Caco-2 (cell line): ENCODE data around the gene ANAPC7. TPM values are rescaled to one million over a fixed set of nuclear protein-coding genes. Genes with fewer than 3 reads are reported as not detected.

ENCODE experiments used
- BruUV-seq: library from RNA; stranded (reverse); fragments of 400-500 nt; replicated peaks from 2 replicates; lab custom pipeline; 2021; lab: Mats Ljungman, UMichigan
- CTCF ChIA-PET: fragments of 300-600 bp; sonication (Branson Sonifier 250); formaldehyde crosslinking; loops from one replicate; lab custom pipeline; 2022; ENCODE audit warnings: antibody characterized with exemption; lab: Charles Lee
- POLR2A ChIA-PET: fragments of 300-600 bp; sonication (Branson Sonifier 250); formaldehyde crosslinking; loops from one replicate; lab custom pipeline; 2022; ENCODE audit warnings: antibody characterized with exemption; lab: Charles Lee
- DNase-seq, 2 experiments: peaks; one replicate each; pipeline versions ENCODE4 v3.0.0 to v3.0.0-alpha.2; 2020 to 2022
- H3K27me3 ChIP-seq: replicated peaks from 2 replicates; pipeline ENCODE4 v1.6.0; 2011; ENCODE audit warnings: low read length; ENCODE audit not compliant: control insufficient read depth, insufficient read depth
- H3K36me3 ChIP-seq: 2 replicates; pipeline ENCODE4 v1.5.1; 2011; ENCODE audit warnings: low read length; ENCODE audit not compliant: control insufficient read depth, insufficient read depth
- H3K4me1 ChIP-seq: fragments of 250-450 bp; sonication (Bioruptor Pico); 2 replicates; pipeline ENCODE4 v1.5.1; 2020; ENCODE audit warnings: mild to moderate bottlenecking
- H3K4me3 ChIP-seq: 2 replicates; pipeline ENCODE4 v1.5.1; 2011; ENCODE audit warnings: low read depth, mild to moderate bottlenecking, control low read depth, low read length
- H3K9me3 ChIP-seq: fragments of 250-450 bp; sonication (Bioruptor Pico); 2 replicates; pipeline ENCODE4 v1.5.1; 2020; ENCODE audit warnings: mild to moderate bottlenecking, moderate library complexity
- H3K27ac Mint-ChIP-seq: one replicate; pipeline ENCODE4 v1.8.0; 2022; ENCODE audit warnings: mixed read lengths; ENCODE audit not compliant: unreplicated experiment
- H3K27me3 Mint-ChIP-seq: one replicate; pipeline ENCODE4 v1.8.0; 2022; ENCODE audit warnings: mixed read lengths; ENCODE audit not compliant: insufficient read depth, unreplicated experiment
- H3K36me3 Mint-ChIP-seq: one replicate; pipeline ENCODE4 v1.8.0; 2022; ENCODE audit warnings: mild to moderate bottlenecking, mixed read lengths; ENCODE audit not compliant: insufficient read depth, unreplicated experiment
- H3K4me1 Mint-ChIP-seq: one replicate; pipeline ENCODE4 v1.8.0; 2022; ENCODE audit warnings: low read depth, mixed read lengths; ENCODE audit not compliant: unreplicated experiment
- H3K4me3 Mint-ChIP-seq: one replicate; pipeline ENCODE4 v1.8.0; 2022; ENCODE audit warnings: mild to moderate bottlenecking, moderate library complexity, mixed read lengths; ENCODE audit not compliant: unreplicated experiment
- H3K9me3 Mint-ChIP-seq: one replicate; pipeline ENCODE4 v1.8.0; 2022; ENCODE audit warnings: mixed read lengths; ENCODE audit not compliant: unreplicated experiment
- CTCF ChIP-seq, 2 experiments: fragments of 200-600 bp in 1 of 2; IDR thresholded peaks; 1 replicate in 1 of 2; 2 replicates in 1 of 2; pipeline versions ENCODE4 v1.5.1 to v1.8.0; 2011 to 2022; ENCODE audit warnings: antibody characterized with exemption in 1 of 2, control low read depth in 1 of 2, inconsistent platforms in 1 of 2, low read depth in 1 of 2, low read length in 1 of 2, mild to moderate bottlenecking in 1 of 2, moderate library complexity in 1 of 2; ENCODE audit not compliant: insufficient read depth in 1 of 2, severe bottlenecking in 1 of 2, unreplicated experiment in 1 of 2
- intact Hi-C: fragments of 100-400 bp; cut with micrococcal nuclease; formaldehyde crosslinking; loops from one replicate; pipeline ENCODE4 v1.10.0; 2022; ENCODE audit not compliant: unreplicated experiment
- total RNA-seq: library from RNA; stranded (reverse); gene quantifications from 2 replicates; pipeline ENCODE4 v1.2.3, GENCODE V29; 2022

Gene ANAPC7
- total RNA-seq, 1 experiment from 2014 or later, result 93.8 TPM

- Mint-ChIP-seq H3K9me3 (no peaks in the 10 kb centered on the region), H3K27me3 (no peaks in the 10 kb centered on the region), H3K4me3 (peak within 1 kb of the TSS; percentile 85), H3K36me3 (peaks cover 76% of the 10 kb centered on the region), H3K27ac (peak within 1 kb of the TSS; percentile 98), H3K4me1 (no peaks in the 10 kb centered on the region)
- DNase-seq, result peak; percentile 96
- Histone ChIP-seq H3K9me3 (no peaks in the 10 kb centered on the region), H3K36me3 (peaks cover 1% of the 10 kb centered on the region), H3K27me3 (no peaks in the 10 kb centered on the region), H3K4me1 (peaks cover 5% of the 10 kb centered on the region), H3K4me3 (peak within 1 kb of the TSS; percentile 90)
- intact Hi-C loops, result loop anchor here (1.0 to 5.0 kb wide), 4 partner anchors 18 to 437 kb away; partner anchors contain the start of genes FAM216A, GPN3, RAD9B and VPS29
- peak; percentile 79 to 89 for TF ChIP-seq CTCF (IDR thresholded peaks at IDR 0.05; ENCODE audit: insufficient read depth in 1 of 2, low read depth in 1 of 2, low read length in 1 of 2, severe bottlenecking in 1 of 2, unreplicated experiment in 1 of 2)
- TSS peak; percentile 68 for BruUV-seq
- ChIA-PET CTCF (interaction anchor here (0.6 to 2.3 kb wide), 16 partner anchors 18 to 307 kb away, joined by 3 to 54 read pairs (median 4); partner anchors contain the start of genes FAM216A, GPN3, RAD9B and TCTN1), POLR2A (interaction anchor here (0.7 to 2.7 kb wide), 6 partner anchors 18 to 194 kb away, joined by 3 to 32 read pairs (median 7); partner anchors contain the start of genes FAM216A, GPN3, RAD9B and VPS29)
Measured at GRCh38 chr12:110449799-110450497, 46.4 kb upstream of the ANAPC7 start, which contains the start of gene ARPC3. TSS of gene ARPC3 (minus strand) at chr12:110450337. CDS start at chr12:110450260, 77 bp downstream.

- H3K36me3 ChIP-seq, result no peaks in the 10 kb centered on the region; the same call in none of the 2 replicates
- intact Hi-C loops, result no loop called here
- no peak overlapping the region for H3K4me3 ChIP-seq
- H3K9me3 Mint-ChIP-seq, result no peaks in the 10 kb centered on the region
- peaks cover 5% of the 10 kb centered on the region for H3K4me1 ChIP-seq
- H3K27me3 ChIP-seq, result no peaks in the 10 kb centered on the region
- no peak overlapping the region for H3K27ac Mint-ChIP-seq
- H3K4me3 Mint-ChIP-seq, result no peak overlapping the region
- no peaks in the 10 kb centered on the region for H3K4me1 Mint-ChIP-seq
- no peaks in the 10 kb centered on the region for H3K9me3 ChIP-seq
- H3K27me3 Mint-ChIP-seq, result no peaks in the 10 kb centered on the region
- ChIA-PET POLR2A (no interaction called here), CTCF (no interaction called here)
- no peak for TF ChIP-seq CTCF (IDR thresholded peaks at IDR 0.05; ENCODE audit: insufficient read depth in 1 of 2, low read depth in 1 of 2, low read length in 1 of 2, severe bottlenecking in 1 of 2, unreplicated experiment in 1 of 2)
- no TSS peak for BruUV-seq
- no peak for DNase-seq
- peaks cover 90% of the 10 kb centered on the region for H3K36me3 Mint-ChIP-seq
Measured at GRCh38 chr12:110444455-110444854, 40.9 kb upstream of the ANAPC7 start.

GRCh38 chr12:110436231-110436630 is 32.7 kb upstream of the ANAPC7 start:
- Mint-ChIP-seq H3K36me3 (peaks cover 75% of the 10 kb centered on the region), H3K4me1 (no peaks in the 10 kb centered on the region), H3K27me3 (no peaks in the 10 kb centered on the region), H3K9me3 (no peaks in the 10 kb centered on the region), H3K4me3 (no peak overlapping the region), H3K27ac (no peak overlapping the region)
- H3K36me3 ChIP-seq, result no peaks in the 10 kb centered on the region
- no peak overlapping the region for H3K4me3 ChIP-seq
- no peaks in the 10 kb centered on the region for H3K9me3 ChIP-seq
- no peak for TF ChIP-seq CTCF (IDR thresholded peaks at IDR 0.05; ENCODE audit: insufficient read depth in 1 of 2, low read depth in 1 of 2, low read length in 1 of 2, severe bottlenecking in 1 of 2, unreplicated experiment in 1 of 2)
- intact Hi-C loops, result no loop called here
- no peaks in the 10 kb centered on the region for H3K27me3 ChIP-seq
- CTCF ChIA-PET, result no interaction called here
- DNase-seq, result no peak
- POLR2A ChIA-PET, result no interaction called here
- no peaks in the 10 kb centered on the region for H3K4me1 ChIP-seq
- BruUV-seq, result TSS peak; percentile 5
